ENCODE results near the gene NKX3-2.

The NKX3-2 gene

GRCh38 chr4:13541720-13542576, 2.4 kb downstream of the NKX3-2 start:
- DNase-seq (ENCODE audit: low read depth in 1 of 2, low spot score in 1 of 2) = no peak
- no peak for TF ChIP-seq JUND (IDR thresholded peaks at IDR 0.05; ENCODE audit: low read depth)
- in situ Hi-C loops (cut with HindIII; ENCODE audit: low pct_unique_long_range_greater_than_20kb, low sequenced_read_pairs) = no loop called here

GRCh38 chr4:13541176-13541604, 3.1 kb downstream of the NKX3-2 start:
- no peak for DNase-seq (ENCODE audit: low read depth in 1 of 2, low spot score in 1 of 2)
- no peak for TF ChIP-seq JUND (IDR thresholded peaks at IDR 0.05; ENCODE audit: low read depth)
- in situ Hi-C loops (cut with HindIII; ENCODE audit: low pct_unique_long_range_greater_than_20kb, low sequenced_read_pairs) = no loop called here

- no peak for TF ChIP-seq JUND (IDR thresholded peaks at IDR 0.05; ENCODE audit: low read depth)
- no peak for DNase-seq (ENCODE audit: low read depth in 1 of 2, low spot score in 1 of 2)
- in situ Hi-C loops (cut with HindIII; ENCODE audit: low pct_unique_long_range_greater_than_20kb, low sequenced_read_pairs) = no loop called here
Observed at GRCh38 chr4:13540446-13541175, 3.7 kb downstream of the NKX3-2 start.

GRCh38 chr4:13539619-13540445, 4.5 kb downstream of the NKX3-2 start:
- no peak for TF ChIP-seq JUND (IDR thresholded peaks at IDR 0.05; ENCODE audit: low read depth)
- DNase-seq (ENCODE audit: low read depth in 1 of 2, low spot score in 1 of 2) = no peak
- in situ Hi-C loops (cut with HindIII; ENCODE audit: low pct_unique_long_range_greater_than_20kb, low sequenced_read_pairs) = no loop called here

GRCh38 chr4:13539047-13539618, 5.2 kb downstream of the NKX3-2 start:
- DNase-seq (ENCODE audit: low read depth in 1 of 2, low spot score in 1 of 2) = no peak
- TF ChIP-seq JUND (IDR thresholded peaks at IDR 0.05; ENCODE audit: low read depth) = no peak
- in situ Hi-C loops (cut with HindIII; ENCODE audit: low pct_unique_long_range_greater_than_20kb, low sequenced_read_pairs) = no loop called here

GRCh38 chr4:13538427-13538973, 5.8 kb downstream of the NKX3-2 start:
- DNase-seq (ENCODE audit: low read depth in 1 of 2, low spot score in 1 of 2) = no peak
- in situ Hi-C loops (cut with HindIII; ENCODE audit: low pct_unique_long_range_greater_than_20kb, low sequenced_read_pairs) = no loop called here
- TF ChIP-seq JUND (IDR thresholded peaks at IDR 0.05; ENCODE audit: low read depth) = no peak

- in situ Hi-C loops (cut with HindIII; ENCODE audit: low pct_unique_long_range_greater_than_20kb, low sequenced_read_pairs) = no loop called here
- TF ChIP-seq JUND (IDR thresholded peaks at IDR 0.05; ENCODE audit: low read depth) = no peak
- DNase-seq (ENCODE audit: low read depth in 1 of 2, low spot score in 1 of 2) = no peak
Observed at GRCh38 chr4:13537832-13538177, 6.5 kb downstream of the NKX3-2 start.

- TF ChIP-seq JUND (IDR thresholded peaks at IDR 0.05; ENCODE audit: low read depth) = no peak
- in situ Hi-C loops (cut with HindIII; ENCODE audit: low pct_unique_long_range_greater_than_20kb, low sequenced_read_pairs) = no loop called here
- DNase-seq (ENCODE audit: low read depth in 1 of 2, low spot score in 1 of 2) = no peak
Observed at GRCh38 chr4:13537011-13537831, 7.1 kb downstream of the NKX3-2 start.

- TF ChIP-seq JUND (IDR thresholded peaks at IDR 0.05; ENCODE audit: low read depth) = no peak
- in situ Hi-C loops (cut with HindIII; ENCODE audit: low pct_unique_long_range_greater_than_20kb, low sequenced_read_pairs) = no loop called here
- no peak for DNase-seq (ENCODE audit: low read depth in 1 of 2, low spot score in 1 of 2)
Observed at GRCh38 chr4:13536607-13537006, 7.7 kb downstream of the NKX3-2 start.

GRCh38 chr4:13535708-13536361, 8.5 kb downstream of the NKX3-2 start:
- no peak for TF ChIP-seq JUND (IDR thresholded peaks at IDR 0.05; ENCODE audit: low read depth)
- in situ Hi-C loops (cut with HindIII; ENCODE audit: low pct_unique_long_range_greater_than_20kb, low sequenced_read_pairs) = no loop called here
- DNase-seq (ENCODE audit: low read depth in 1 of 2, low spot score in 1 of 2) = peak in 1 of 2 experiments; percentile 16

GRCh38 chr4:13535118-13535517, 9.2 kb downstream of the NKX3-2 start:
- no peak for TF ChIP-seq JUND (IDR thresholded peaks at IDR 0.05; ENCODE audit: low read depth)
- no peak for DNase-seq (ENCODE audit: low read depth in 1 of 2, low spot score in 1 of 2)
- in situ Hi-C loops (cut with HindIII; ENCODE audit: low pct_unique_long_range_greater_than_20kb, low sequenced_read_pairs) = no loop called here
